GM12875 (cell line): ENCODE measurements around the gene CIBAR2.

Experiments
- H3K4me3 ChIP-seq: one replicate; pipeline ENCODE4 v1.5.1; 2011; ENCODE audit warnings: low read depth, low read length, control low read depth
- CTCF ChIP-seq: IDR thresholded peaks from 2 replicates; pipeline ENCODE4 v1.5.1; 2011; ENCODE audit warnings: low read depth, mild to moderate bottlenecking, control low read depth, inconsistent platforms, low read length, moderate library complexity, borderline replicate concordance; ENCODE audit not compliant: insufficient read depth

CIBAR2 gene

DNA sequence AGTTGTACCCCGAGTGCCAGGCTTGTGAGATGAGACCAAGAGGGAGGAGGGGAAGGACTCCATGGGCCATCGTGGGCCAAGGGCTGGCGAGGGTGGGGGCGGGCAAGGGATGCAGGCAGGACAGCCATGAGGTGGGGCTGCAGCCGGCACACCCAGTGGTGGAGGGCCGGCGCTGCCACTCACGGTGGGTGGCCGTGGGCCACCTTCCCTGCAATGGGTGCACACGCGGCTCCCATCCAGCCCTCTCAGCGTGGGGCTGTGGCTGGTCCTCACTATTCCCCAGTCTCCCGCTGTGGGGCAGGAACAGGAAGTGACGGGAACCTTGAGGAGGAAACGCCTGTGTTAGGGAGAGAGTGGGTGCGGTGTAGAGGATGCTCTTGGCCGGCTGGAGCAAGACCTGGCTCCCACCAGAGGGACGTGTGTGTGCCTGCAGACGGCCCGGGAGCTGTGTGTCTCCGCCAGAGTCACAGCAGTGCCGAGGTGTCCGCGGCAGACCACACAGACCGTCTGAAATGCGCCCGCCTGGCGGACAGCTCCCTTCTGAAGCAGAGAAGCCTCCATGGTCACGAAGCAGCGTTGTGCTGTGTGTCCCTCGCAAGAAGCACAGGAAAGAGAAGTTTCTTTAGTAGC is 23.6 kb downstream of the CIBAR2 start:
- TF ChIP-seq CTCF, result no peak
- no peak overlapping the region for H3K4me3 ChIP-seq

GRCh38 chr16:85087899-85088569 is 24.2 kb downstream of the CIBAR2 start:
- TF ChIP-seq CTCF, result no peak
- no peak overlapping the region for H3K4me3 ChIP-seq

DNA sequence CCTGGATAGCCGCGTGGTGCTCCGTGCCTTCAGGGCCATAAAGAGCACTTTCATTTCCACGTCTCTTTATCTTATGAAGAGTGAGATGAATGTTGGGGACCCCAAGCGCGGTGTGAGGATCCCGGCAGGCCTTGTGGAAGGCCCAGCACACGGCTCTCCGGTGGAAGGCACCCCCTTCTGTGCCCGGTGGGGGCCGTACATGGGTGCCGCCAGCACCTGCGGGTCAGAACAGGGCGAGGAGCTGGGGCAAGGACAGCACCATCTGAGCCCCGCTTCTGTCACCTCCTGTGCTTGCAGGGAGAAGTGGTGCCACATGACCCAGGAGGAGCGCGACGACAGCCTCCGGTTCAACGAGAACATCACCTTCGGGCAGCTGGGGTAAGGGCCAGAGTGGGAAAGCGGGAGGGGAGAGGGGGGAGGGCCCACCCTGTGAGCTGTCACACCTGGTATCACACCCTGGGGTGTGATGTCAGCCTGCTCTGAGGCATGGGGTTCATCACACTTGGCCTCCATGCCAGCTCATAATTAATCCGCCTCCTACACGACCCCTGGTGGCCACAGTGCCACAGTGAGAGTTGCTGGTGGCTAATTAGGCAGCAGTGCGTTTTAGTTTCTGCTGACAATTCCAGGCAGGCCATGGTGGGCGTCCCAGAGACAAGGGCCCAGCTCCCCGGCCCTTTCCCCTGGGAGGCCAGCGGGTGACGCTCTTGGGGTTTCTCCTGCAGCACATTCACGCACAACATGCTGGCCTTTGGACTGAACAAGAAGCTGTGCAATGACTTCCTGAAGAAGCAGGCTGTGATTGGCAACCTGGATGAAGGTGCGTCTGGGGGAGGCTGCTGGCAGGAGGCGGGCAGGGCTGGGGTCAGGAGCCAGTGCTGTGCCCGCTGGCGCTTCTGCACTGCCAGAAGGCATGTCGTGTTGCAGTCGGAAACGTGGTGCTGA is 25.7 kb downstream of the CIBAR2 start:
- no peak overlapping the region for H3K4me3 ChIP-seq
- TF ChIP-seq CTCF, result peak; percentile 80

DNA sequence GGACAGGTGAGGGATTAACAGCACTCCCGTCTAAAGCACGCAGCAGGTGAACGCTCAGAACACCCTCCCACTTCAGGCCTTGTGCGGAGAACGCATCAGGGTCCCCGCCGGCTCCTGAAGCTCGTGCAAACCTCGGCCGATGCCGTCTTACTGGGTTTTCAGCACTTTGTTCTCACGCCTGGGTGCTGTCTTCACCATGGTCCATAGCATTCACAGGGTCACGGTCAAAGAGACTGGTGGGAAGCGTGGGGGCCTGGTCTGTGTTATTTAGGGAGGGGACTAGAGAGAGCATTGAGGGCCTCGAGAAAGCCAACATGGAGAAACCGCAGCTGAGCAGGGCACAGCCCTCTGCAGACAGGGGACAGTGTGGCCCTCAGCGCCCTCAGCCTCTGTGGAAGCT is 26.6 kb downstream of the CIBAR2 start:
- no peak overlapping the region for H3K4me3 ChIP-seq
- TF ChIP-seq CTCF, result no peak

- TF ChIP-seq CTCF, result no peak
- H3K4me3 ChIP-seq, result no peak overlapping the region
Measured at GRCh38 chr16:85084841-85085510, 27.3 kb downstream of the CIBAR2 start.

DNA sequence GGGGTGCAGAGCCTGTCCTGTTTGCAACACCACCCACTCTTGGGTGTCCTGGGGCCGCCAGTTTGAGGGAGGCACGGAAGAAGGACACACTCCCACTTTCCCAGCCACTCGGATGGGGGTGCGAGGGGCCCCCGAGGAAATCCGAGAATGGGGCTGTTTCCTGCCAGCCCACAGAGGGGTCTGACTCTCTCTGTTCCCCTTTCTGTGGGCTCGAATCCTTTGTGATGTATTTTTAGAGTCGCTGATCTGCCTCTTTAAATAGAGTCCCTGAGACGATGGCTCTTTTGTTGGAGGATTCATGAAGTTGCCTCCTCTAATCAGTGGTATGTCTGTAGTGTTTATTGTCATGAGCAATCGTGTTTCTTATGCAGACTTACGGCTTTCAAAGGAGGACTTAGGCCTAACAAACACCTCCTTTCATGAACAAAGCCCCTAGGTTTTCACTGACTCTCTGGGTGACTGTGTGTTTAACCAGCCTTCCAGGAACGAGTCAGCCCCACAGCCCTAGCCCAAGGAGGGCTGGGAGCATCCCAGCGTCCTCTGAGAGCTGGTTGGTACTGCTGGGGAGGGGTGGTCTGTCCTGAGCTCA is 29.1 kb downstream of the CIBAR2 start:
- H3K4me3 ChIP-seq, result no peak overlapping the region
- no peak for TF ChIP-seq CTCF
